NCI-H1417 treated with DMSO at 0.1 percent for 48 hours (cell line): ENCODE data around the gene RBM6.
"Not testable (repeated sequence)": the region's sequence is repeated elsewhere in the genome, so short reads cannot be mapped to it uniquely, and the experiment has no call there.

ENCODE experiments used
- DNase-seq: peaks from one replicate; lab custom pipeline; 2025; lab: John Stamatoyannopoulos, UW

RBM6 gene, protein sequence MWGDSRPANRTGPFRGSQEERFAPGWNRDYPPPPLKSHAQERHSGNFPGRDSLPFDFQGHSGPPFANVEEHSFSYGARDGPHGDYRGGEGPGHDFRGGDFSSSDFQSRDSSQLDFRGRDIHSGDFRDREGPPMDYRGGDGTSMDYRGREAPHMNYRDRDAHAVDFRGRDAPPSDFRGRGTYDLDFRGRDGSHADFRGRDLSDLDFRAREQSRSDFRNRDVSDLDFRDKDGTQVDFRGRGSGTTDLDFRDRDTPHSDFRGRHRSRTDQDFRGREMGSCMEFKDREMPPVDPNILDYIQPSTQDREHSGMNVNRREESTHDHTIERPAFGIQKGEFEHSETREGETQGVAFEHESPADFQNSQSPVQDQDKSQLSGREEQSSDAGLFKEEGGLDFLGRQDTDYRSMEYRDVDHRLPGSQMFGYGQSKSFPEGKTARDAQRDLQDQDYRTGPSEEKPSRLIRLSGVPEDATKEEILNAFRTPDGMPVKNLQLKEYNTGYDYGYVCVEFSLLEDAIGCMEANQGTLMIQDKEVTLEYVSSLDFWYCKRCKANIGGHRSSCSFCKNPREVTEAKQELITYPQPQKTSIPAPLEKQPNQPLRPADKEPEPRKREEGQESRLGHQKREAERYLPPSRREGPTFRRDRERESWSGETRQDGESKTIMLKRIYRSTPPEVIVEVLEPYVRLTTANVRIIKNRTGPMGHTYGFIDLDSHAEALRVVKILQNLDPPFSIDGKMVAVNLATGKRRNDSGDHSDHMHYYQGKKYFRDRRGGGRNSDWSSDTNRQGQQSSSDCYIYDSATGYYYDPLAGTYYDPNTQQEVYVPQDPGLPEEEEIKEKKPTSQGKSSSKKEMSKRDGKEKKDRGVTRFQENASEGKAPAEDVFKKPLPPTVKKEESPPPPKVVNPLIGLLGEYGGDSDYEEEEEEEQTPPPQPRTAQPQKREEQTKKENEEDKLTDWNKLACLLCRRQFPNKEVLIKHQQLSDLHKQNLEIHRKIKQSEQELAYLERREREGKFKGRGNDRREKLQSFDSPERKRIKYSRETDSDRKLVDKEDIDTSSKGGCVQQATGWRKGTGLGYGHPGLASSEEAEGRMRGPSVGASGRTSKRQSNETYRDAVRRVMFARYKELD

DNA sequence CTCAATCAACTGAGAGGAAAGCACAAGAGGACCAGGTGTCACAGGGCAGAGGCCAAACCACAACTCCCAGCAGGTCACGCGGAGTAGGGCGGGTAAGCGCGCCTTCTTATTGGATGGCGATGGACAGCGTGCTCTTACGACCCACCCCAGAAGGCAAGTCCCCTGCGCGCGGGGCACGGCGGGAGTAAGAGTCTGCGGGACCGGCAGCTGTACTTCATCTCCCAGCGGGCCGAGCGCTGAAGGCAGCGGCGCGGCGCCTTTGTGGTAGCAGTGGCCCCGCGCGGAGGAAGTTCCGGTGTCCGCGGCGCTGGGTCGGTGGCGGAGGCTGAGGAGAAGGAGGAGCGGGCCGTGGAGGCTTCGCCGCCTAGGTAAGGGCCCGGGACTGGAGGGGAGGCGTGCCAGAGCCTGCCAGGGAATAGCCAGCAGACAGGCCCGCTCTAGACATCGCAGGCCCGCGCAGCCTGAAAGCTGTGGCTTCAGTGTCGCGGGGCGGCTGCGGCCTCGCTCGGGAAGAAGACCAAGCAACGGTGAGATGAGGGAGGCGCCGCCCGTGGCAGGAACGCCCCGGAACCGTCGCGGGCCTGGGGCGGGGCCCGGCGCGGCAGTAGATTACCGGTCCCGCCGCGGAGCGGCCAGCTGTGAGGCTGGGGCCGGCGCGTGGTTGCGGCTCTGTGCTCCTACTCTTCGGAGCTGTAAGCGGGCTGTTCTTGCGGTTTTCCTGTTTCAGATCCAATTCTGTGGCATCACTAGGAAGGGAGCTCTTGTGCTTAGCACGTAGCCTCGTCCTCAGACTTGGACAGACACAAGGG lies at the start of gene RBM6:
RBM6 (plus strand) TSS at position 293 of the 809 bp plus-strand sequence. CDS start 22,492 bp downstream, outside the sequence.
- DNase-seq, result peak; percentile 53

DNA sequence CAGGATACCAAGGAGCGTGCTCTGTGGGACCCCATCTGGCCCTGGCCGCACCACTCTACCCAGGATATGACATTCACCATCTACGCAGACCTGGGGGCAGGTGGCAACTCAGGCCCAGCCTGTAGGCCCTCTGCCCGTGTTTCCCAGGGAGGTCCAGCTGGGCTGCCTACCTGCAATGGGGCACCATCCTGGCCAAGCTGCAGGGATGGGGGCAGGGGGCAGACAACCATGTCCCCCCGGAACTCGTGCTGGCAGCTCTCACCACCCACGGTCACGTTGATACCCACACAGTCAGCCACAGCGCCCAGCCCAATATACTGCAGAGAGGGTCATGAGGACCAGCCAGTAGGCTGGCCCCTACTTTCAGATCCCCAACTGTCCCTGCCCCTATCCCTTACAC lies 44.2 kb upstream of the RBM6 start:
- DNase-seq, result no peak

DNA sequence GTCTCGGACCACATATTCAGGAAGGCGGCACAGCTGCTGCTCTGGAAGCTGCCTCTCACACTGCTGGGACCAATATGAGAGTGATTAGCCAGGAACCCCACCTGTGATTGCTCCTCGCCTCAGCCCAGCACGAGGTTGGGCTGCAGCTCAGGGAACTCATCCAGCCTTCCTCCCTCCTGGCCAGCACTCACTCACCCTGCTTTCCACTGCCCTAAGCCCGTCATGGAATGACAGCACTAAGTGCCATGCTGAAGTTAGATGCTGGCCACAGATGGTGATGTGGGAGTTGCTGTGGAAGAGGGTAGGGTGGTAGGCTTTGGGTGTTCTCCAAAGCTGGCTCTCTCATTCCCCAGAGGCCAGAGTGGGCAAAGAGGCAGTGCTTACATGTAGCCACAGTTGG lies 43.6 kb upstream of the RBM6 start:
- no peak for DNase-seq

DNA sequence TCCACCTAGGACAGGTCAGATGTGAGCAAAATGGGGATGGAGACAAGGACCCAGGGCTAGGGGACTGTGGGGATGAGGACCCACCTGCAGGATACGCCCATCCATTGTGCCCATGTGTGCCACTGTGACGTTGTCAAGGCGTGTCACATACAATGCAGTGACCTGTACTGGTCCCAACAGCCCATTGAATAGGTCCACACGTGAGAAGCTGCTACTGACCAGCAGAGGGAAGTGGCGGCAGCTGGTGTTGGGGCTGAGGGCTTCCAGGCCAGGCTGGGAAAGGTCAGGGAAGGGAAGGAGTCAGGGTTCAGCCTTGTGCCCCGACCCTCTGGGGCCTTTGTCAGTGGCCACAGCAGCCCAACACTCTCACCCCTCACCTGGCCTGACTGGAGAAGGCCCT lies 41.0 kb upstream of the RBM6 start:
- DNase-seq, result no peak

DNA sequence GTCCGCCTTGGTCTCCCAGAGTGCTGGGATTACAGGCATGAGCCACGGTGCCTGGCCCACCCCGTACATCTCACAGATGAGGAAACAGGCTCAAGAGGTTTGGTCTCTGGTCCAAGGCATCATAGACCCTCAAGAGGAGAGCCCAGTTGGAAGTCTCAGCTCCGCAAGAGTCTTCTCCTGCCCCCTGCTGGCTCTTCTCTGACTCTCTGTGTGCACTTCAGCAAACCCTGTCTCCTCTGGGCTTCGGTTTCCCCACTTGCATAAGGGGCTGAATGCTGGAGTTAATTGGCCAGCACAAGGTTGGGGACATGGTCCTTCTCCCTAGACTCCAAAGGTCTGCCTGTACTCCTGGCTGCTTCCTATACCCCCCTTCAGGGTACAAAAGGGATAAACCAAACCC lies 40.1 kb upstream of the RBM6 start:
- no peak for DNase-seq

DNA sequence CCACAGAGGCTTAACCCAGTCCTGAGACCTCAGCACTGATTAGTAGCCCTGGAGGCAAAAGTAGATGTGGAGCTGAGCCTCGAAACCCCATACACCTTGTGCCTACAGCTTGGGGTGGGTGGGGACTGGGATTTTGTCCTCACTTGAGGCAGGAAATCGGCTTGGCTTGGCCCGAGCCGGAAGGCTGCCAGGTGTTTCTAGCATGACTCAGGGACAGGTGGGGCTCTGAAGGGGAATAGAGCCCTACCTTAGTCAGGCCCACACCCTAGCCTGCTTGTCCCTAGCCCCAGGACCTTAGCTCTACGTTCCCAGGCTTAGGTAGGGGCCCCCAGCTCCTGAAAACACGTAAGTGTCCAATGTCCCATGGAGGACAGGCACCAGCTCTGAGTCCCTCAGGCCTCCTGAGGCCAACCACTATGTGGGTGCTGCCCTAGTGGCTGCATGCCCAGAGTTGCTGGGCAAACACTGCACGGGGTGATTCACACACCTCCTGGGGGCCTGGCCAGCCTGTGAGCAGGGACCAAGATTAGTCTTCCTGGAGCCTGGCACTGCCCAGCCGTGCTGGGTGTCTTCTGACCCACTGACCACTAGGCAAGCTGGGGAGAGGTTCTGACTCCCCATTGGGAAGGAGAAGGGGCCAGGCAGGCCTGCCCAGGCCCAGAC lies 39.3 kb upstream of the RBM6 start:
- no peak for DNase-seq

DNA sequence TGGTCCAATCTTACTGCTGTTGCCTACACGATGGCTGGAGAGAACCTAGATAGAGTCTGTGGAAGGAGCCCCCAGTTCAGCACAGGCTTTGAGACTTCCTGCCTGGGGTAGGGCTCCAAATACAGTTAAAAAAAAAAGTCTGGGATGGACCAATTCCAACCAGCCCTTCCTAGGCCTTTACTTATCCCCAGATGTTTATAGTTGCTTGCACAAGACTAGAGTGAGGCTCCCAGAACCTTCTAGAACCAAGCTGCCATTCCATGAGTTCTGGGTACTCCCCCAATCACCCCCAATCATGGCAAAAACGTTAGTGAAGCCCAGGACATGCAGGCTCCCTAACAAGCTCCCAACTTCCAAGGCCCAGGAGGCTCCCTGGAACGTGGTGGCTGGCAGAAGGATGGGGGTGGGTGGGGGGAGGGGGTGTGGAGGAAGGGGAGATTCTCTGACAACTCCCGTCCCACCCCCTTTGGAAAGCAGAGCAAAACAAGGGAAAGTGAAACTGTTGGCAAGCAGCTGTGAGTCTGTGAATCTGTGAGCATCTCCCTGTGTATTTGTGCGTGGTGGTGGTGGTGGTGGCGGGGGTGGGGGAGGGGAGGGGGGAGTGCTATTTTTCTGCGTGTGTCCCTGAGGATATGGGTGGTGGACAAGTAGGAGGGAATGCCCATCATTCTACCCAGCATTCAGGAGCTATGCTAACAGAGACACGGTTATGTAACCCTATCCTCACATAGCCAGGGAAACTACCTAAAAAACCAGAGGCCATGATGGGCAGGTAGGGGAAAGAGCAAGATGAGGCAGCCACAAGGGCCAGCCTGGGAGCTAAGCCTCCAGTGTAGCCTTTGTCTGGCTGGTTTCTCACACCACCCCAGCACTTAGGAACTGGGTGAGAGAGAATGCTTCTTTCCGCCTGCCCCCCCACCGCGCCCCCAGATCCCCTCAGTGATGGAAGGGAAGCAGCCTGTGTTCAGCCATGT lies 38.3 kb upstream of the RBM6 start:
- no peak for DNase-seq

DNA sequence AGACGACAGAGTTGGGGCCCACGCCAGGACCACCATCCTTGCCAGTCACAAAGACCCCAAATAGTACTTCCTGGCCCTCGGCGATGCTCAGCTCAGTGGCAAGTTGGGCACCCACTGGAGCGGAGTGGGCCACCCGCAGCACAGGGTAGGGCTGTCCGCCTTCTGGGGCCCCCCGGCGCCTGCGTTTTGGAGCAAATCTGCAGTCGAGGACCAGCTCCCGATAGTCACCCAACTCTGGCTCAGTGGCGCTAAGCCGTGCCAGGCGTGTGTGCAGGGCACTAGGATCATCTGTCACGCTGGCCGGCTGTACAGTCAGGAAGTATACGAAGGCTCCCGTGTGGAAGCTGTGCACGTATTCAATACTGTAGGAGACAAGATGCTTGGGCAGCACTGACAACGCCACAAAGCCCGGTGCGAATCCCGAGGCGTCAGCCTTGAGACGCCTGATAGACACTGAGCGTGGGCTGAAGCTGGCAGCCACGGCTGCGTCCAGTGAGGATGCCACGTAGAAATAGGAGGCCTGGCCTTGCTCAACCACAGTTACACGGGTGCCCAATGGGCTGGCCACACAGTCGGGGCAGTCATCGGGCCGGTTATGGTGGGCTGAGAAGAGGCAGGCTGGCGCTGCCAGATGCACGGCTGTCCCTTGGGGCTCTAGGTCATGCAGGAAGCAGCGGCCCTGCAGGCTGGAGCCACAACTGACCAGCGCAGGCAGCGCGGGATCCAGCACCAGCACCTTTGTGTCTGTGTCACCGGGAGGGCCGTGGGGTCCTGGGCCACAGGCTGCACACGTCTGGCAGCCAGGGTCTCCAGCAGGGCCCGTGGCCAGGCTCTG lies 37.2 kb upstream of the RBM6 start:
- no peak for DNase-seq

DNA sequence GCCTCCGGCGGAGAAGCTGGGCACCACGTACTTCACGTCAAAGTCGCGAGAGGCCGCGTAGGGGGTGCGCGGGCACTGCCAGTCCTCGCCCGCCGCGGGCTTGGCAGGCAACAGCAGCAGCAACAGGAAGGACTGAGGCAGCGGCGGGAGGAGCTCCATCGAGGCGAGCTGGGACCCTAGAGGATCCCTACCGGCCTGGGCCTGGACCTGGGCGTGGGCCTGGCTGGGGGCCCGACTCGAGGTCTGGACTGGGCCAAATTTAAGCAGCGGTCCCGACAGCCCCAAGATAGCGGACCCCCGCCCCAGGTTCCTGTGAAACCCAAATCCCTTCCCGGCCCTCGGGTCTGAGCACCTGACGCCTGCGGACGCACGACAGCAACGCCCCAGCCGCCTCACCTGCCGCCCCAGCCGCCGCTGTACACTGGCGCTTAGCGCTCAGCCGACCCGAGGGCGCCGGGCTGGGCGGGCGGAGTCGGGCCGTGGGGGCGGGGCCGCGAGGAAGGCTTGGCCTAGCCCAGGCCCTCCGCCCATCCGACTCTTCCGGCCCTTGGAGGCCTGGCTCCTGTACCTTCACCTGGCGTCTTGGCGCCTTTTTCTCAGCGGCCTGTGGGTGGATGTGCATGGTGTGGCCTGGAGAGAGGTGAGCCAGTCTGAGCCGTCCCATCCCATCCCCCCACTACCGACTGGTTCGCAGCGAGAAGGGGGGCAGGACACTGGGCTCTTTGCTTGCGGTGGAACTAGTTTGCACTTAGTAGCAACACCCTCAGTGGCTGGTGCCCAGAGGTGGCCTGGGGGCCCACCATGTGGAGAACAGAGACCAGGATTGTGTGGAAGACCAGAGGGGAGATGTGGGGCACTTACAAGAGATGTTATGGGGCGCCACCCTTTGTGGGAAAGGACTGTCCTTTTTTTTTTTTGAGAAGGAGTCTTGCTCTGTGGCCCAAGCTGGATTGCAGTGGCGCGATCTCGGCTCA lies 36.2 kb upstream of the RBM6 start, which contains the start of gene MST1R:
MST1R (minus strand) TSS at position 423 of the 974 bp plus-strand sequence; CDS start at position 159, 264 bp downstream.
- DNase-seq, result no peak

DNA sequence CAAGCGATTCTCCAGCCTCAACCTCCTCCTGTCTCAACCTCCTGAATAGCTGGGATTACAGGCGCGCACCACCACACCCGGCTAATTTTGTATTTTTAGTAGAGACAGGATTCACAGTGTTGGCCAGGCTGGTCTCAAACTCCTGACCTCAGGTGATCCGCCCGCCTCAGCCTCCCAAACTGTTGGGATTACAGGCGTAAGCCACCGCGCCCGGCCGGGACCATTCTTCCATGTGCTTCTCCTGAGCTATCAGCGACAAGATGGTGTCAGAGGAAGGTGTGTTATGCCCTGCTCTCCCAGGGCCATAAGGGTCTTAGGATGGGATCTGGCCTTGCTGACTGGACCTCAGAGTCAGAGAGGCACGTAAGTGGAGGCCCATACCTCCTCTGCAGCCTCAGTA lies 35.5 kb upstream of the RBM6 start:
- not testable (repeated sequence) for DNase-seq

DNA sequence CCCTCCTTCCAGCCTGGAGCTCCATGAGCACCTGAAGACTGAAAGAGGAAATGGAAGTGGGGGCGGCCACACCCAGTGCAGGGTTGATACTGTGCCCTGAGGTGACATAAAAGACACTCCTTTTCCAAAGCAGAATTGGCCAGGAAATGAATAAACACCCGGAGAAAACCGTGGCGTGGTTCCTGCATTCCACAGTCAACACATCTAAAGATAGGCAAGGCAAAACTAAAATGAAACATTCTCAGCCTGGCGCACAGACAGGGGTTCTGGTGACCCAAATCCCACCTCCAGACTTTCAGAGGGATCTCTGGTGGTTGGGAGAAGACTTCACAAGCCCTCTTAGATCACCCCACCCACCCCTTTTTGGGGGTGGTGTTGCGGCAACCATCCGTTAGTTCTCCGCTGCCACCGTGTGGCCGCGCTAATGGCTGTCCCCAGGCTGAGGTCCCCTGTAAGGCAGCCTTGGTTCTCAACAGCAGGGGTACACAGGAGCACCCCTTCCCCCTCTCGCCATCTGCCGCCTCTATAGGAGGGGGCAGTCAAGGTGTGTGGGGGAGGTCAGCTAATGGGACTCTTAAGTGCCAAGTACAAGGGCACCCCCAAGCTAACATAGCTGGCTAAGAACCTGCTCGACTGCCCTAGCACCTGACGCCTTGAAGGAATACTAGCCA lies 33.7 kb upstream of the RBM6 start:
- DNase-seq, result no peak

DNA sequence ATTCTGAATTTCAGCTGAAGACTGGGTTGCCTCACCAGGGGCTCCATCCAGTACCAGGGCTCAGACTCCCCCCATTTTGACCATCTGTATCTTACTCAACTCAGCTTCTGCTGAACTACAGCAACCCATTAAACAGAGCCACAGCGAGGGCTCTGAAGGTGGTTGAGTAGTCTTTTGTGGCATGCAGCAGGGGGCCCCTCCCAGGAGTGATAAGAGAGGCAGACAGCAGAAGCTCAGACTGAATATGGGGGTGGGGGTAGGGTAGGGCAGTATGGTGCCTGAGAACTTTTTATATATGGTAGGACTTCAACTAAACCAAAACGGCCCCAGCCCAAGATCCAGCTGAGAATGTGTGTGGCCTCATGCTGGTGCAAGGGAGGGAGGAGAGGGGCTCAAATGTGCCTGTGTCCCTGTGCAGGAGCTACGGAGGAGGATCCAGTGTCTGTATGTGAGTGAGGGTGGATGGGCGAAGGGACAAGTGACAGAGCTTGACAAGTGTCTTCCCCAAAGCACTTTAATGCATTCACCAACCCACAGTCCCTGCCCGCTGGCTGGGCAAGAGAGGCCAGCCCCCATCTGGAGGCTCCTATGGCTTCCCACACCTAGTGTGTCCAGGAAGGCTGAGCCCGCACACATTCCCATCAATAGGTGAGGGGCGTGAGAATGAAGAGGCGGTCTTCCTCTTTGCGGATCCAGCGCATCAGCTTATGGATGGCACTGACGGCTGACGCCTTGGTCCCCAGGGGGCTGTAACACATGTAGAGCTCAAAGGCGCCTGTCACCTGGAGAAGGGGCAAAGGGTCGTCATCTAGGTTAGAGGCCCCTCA lies 31.4 kb upstream of the RBM6 start:
- no peak for DNase-seq

DNA sequence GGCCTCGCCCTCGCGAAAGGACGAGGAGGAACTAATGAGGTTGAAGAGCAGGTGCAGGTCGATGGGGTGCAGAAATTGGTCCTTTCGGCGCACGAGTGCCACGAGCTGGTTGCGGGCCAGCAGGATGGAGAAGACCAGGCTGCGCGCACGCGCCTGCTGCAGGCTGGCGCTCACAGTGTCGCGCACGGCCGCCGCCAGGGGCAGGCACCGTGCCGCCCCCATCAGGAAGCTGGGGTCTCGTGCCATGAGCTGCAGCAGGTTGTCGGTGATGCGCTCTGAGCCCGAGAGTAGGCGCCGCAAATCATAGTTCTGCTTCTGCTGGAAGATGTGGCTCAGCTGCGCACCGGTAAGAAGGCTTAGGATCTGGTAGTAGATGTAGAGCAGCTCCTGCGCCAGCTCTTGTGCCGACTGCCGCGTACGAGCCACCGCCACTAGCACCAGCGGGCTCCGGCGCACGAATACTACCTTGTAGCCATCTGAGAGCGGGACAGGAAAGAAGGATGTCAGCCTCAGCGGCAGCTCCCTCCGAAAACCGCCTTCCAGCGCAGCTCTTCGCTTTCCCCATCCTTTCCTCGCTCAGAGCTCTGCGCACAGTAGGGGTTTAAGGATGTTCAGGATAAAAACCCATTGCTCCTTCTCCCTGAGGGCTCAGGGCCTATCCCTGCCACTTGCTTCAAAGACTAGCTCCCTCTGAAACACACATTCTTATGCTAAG lies 29.4 kb upstream of the RBM6 start:
- no peak for DNase-seq

DNA sequence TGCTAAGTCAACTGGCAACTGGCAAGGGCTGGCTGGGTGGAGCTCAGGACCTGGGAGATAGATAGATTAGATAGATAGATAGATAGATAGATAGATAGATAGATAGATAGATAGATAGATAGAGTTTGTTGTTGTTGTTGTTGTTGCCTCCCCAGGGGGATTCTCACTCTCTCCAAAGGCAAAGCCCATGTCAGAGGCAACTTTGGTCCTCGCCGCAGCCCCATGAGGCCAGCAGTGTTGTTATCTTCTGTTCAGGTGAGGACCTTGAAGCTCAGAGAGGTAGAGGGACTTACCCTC lies 28.9 kb upstream of the RBM6 start:
- no peak for DNase-seq

DNA sequence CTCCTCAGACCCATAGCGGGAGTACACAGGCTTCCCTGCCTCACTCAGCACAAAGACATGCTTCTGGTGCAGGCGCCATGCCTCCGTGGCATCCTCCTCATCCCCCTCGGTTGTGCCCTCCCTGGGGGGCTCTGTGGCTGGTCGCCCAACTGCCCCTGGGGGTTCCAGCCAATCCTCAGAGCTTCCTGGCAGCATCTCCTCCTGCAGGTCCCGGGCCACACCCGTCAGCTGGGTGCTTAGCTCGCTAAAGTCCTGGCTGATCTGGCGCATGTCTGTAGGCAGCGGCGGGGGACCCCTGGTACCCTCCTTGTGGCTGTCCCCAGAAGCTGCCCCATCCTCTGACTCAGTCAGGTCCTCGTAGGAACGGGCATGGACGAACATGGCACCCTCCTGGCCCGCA lies 28.3 kb upstream of the RBM6 start:
- no peak for DNase-seq

DNA sequence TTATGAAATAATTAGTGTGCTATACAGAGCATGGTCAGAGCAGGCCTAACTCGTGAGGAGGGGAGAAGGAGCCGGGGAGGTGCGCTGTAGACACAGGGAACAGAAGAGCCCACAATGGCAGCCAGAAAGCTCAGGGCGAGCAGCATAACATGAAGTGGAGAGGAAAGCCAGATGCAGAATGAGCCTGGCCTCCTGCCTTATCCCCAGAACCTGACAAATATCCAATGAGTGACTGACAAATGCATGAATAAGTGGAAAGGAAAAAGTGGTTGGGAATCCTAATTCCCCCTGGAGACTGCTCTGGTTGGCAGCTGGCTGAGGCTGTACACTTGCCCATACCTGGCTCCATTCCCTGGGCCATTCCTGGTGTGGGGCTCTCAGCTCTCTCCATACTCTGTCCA lies 27.1 kb upstream of the RBM6 start:
- no peak for DNase-seq
